Measurements from ENCODE around the gene PDE5A. TPM values are rescaled to one million over a fixed set of nuclear protein-coding genes. Genes with fewer than 3 reads are reported as not detected.

Gene PDE5A
- total RNA-seq, 4 donors from 2014 or later, result 34.6 to 52.7 (median 46.4) TPM

DNA sequence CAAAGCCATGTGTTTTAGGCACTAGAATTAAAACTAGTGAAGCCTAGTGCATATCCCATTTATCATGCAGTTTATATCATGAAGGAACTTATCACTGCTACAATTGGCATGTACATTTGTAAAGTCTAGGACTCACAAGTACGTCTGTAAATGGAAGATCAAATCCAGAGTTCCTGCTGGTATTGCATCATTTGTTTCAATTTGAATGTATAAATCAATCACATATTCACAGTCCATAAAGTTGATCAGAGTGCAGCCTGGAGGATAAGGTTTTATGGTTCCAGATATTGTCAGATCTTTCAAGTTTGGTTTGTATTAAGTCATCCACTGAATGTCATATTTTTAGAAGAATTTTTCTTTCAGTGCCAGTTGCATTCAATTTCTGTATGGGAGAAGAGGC is 32.6 kb upstream of the PDE5A start:
- no peak for TF ChIP-seq POLR2AphosphoS5 (IDR thresholded peaks at IDR 0.05)
- no peak for TF ChIP-seq EP300 (IDR thresholded peaks at IDR 0.05; ENCODE audit: low read depth)
- TF ChIP-seq CTCF (IDR thresholded peaks at IDR 0.05), result no peak
- TF ChIP-seq POLR2A (IDR thresholded peaks at IDR 0.05), result no peak
- no peak for DNase-seq
- Histone ChIP-seq H3K27ac (no peak overlapping the region), H3K4me3 (no peak overlapping the region), H3K9me3 (no peaks in the 10 kb centered on the region), H3K27me3 (no peaks in the 10 kb centered on the region), H3K4me1 (peaks cover 0 to 15% (median 5%) of the 10 kb centered on the region in 4 donors), H3K36me3 (no peaks in the 10 kb centered on the region)
- in situ Hi-C loops (cut with MboI; ENCODE audit: low pct_ligation_motif_present in 1 of 4, low pct_unique_long_range_greater_than_20kb in 1 of 4, low sequenced_read_pairs in 3 of 4) (no loop called here), intact Hi-C loops (cut with DNase I; ENCODE audit: low total_unique reads) (loop anchor here (10.0 kb wide), 1 partner anchor 314 kb away; no protein-coding TSS in a partner anchor)
- 32% methylated on average over 1 of the region's 1 CpG; no CpG with 5 or more reads in 1 of the 2 donors for WGBS, 2 donors (ENCODE audit: low coverage in 1 of 2)

DNA sequence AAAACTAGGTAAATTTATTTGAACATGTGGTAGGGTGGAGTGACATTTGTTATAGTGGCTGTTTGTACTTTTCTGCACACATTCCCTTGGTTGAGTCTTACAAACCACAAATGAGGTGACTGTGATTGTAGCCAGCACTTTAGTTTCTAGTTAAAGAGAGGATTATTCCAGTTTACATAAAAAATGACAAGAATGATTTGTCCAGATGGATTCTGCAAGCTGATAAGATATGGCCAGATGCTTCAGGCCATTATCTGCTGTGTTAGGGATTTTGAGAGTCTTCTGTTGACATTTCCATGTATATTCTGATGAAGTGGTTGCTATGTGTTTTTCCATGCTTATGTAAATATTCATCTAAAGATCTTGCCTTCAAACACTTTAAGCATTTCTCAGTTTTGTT is 31.0 kb upstream of the PDE5A start:
- in situ Hi-C loops (cut with MboI; ENCODE audit: low pct_ligation_motif_present in 1 of 4, low pct_unique_long_range_greater_than_20kb in 1 of 4, low sequenced_read_pairs in 3 of 4), result no loop called here
- no peak overlapping the region for H3K27ac ChIP-seq
- H3K4me3 ChIP-seq, result no peak overlapping the region
- no peak for DNase-seq
- no peaks in the 10 kb centered on the region for H3K9me3 ChIP-seq
- no peak for TF ChIP-seq CTCF (IDR thresholded peaks at IDR 0.05)
- no peak for TF ChIP-seq EP300 (IDR thresholded peaks at IDR 0.05; ENCODE audit: low read depth)
- no peak for TF ChIP-seq POLR2AphosphoS5 (IDR thresholded peaks at IDR 0.05)
- TF ChIP-seq POLR2A (IDR thresholded peaks at IDR 0.05), result no peak
- H3K4me1 ChIP-seq, result peaks cover 0 to 13% (median 3%) of the 10 kb centered on the region in 4 donors
- intact Hi-C loops (cut with DNase I; ENCODE audit: low total_unique reads), result no loop called here
- no peaks in the 10 kb centered on the region for H3K36me3 ChIP-seq
- H3K27me3 ChIP-seq, result no peaks in the 10 kb centered on the region

- H3K27ac ChIP-seq, result no peak overlapping the region
- no peaks in the 10 kb centered on the region for H3K9me3 ChIP-seq
- intact Hi-C loops (cut with DNase I; ENCODE audit: low total_unique reads), result no loop called here
- no peaks in the 10 kb centered on the region for H3K4me1 ChIP-seq
- no peak for DNase-seq
- H3K36me3 ChIP-seq, result no peaks in the 10 kb centered on the region
- H3K27me3 ChIP-seq, result no peaks in the 10 kb centered on the region
- no peak overlapping the region for H3K4me3 ChIP-seq
- in situ Hi-C loops (cut with MboI; ENCODE audit: low pct_ligation_motif_present in 1 of 4, low pct_unique_long_range_greater_than_20kb in 1 of 4, low sequenced_read_pairs in 3 of 4), result no loop called here
- TF ChIP-seq CTCF (IDR thresholded peaks at IDR 0.05) (no peak), POLR2A (IDR thresholded peaks at IDR 0.05) (no peak), POLR2AphosphoS5 (IDR thresholded peaks at IDR 0.05) (no peak), EP300 (IDR thresholded peaks at IDR 0.05; ENCODE audit: low read depth) (no peak)
Measured at GRCh38 chr4:119657111-119657611, 28.6 kb upstream of the PDE5A start.

- H3K4me1 ChIP-seq, result no peaks in the 10 kb centered on the region
- H3K27me3 ChIP-seq, result no peaks in the 10 kb centered on the region
- in situ Hi-C loops (cut with MboI; ENCODE audit: low pct_ligation_motif_present in 1 of 4, low pct_unique_long_range_greater_than_20kb in 1 of 4, low sequenced_read_pairs in 3 of 4) (no loop called here), intact Hi-C loops (cut with DNase I; ENCODE audit: low total_unique reads) (no loop called here)
- DNase-seq, result no peak
- no peak overlapping the region for H3K27ac ChIP-seq
- H3K9me3 ChIP-seq, result no peaks in the 10 kb centered on the region
- no peak overlapping the region for H3K4me3 ChIP-seq
- TF ChIP-seq CTCF (IDR thresholded peaks at IDR 0.05) (no peak), EP300 (IDR thresholded peaks at IDR 0.05; ENCODE audit: low read depth) (no peak), POLR2A (IDR thresholded peaks at IDR 0.05) (no peak), POLR2AphosphoS5 (IDR thresholded peaks at IDR 0.05) (no peak)
- no peaks in the 10 kb centered on the region for H3K36me3 ChIP-seq
Measured at GRCh38 chr4:119656342-119656741, 27.7 kb upstream of the PDE5A start.

All from transverse colon (tissue), 4 donors.